Activated effector memory CD4-positive, alpha-beta T cell treated with anti-CD3 and anti-CD28 coated beads, Interleukin-2, amount 50 U/mL, for 16 hours (primary cell): Measurements from ENCODE around the gene GRPEL2.

Experiments
- DNase-seq: peaks from one replicate; pipeline ENCODE4 v3.0.0-alpha.2; 2020

Gene GRPEL2

DNA sequence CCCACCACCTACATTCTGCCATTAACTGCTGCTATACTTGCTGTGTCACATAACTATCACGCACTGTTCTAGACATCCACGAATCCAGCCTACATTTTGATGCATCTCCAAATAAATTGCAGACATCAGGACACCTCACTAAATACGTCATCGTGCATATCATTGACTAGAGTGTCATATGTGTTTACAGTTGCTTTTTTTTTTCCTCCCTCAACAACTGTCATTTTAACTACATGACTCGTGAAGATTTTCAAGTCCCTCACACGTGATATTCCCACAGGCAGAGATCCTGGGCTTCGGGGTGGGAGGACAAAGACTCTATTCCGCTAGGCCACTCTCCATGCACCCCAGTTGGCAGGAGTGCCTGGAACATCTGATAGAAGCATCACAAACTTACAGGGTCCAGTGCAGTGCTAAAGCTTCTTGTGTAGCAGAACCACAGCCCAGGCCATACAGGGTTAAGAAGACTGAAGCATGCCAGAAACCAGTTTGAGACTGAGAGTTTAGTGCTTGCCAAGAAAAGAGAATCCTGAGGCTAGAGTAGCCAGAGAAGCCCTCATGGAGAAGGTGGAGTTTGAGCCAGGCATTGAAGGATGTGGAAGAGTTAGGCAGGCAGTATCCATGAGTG, 13.7 kb downstream of the GRPEL2 start:
- no peak for DNase-seq

DNA sequence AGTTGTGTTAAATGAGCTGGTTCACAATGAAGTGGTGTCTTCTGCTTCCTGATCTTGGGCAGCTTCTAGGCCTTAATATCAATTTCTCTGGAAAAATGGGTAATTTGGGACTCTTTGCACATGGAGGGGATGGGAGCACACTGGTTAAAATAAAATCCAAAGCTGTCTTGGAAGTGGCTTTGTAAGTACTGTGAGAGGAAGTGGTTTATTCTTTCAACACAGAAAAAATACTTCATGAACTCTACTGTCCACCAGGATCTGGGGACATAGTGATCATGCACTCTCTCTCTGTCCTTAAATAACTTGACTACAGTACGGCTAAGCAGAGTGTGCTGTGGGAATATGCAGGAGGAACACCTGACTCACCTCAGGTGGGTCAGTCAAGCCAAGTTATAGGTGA, 15.0 kb downstream of the GRPEL2 start:
- DNase-seq = no peak

DNA sequence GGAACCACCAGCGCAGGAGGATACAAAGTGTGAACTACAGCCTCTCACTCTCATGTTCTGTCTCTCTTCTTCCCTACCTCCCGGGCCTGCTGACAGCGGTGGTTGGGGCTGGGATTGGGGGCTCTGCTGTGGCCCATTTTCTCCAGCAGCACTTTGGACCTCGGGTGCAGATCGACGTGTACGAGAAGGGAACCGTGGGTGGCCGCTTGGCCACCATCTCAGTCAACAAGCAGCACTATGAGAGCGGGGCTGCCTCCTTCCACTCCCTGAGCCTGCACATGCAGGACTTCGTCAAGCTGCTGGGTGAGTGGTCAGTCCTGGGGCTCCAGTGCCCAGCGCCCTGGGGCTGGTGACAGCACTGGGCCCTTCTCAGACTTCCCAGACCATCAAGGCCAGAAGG, 17.2 kb downstream of the GRPEL2 start:
- no peak for DNase-seq

DNA sequence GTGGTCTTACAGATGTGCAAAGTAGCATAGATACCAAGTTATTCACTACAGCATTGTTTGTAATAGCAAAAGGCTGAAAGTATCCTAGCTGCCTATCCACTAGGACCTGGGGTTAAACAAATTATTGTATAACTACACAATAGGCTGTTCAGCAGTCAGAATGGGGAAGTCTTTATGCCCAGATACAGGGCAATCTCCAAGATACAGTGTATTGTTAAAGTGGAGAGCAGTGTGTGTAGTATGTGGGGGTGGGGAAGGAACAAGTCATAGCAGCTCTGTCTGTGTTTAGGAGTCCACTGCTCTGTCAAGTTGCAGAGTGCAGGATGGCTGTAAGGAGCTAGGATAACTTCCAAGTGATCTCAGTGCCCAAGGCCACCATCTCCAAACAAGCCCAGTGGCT, 18.1 kb downstream of the GRPEL2 start:
- DNase-seq = no peak

DNA sequence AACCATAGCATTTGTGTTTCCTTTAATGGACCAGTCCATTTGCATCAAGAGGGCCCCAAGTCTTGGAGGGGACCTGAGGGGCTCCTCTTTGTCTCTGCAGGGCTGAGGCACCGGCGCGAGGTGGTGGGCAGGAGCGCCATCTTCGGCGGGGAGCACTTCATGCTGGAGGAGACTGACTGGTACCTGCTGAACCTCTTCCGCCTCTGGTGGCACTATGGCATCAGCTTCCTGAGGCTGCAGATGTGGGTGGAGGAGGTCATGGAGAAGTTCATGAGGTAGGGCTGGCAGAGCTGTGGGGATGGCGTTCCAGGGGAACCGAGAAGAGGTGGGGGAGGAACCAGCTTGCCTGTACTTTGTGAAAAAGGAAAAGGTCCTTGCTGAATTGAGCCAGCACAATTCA, 18.6 kb downstream of the GRPEL2 start:
- DNase-seq = no peak

DNA sequence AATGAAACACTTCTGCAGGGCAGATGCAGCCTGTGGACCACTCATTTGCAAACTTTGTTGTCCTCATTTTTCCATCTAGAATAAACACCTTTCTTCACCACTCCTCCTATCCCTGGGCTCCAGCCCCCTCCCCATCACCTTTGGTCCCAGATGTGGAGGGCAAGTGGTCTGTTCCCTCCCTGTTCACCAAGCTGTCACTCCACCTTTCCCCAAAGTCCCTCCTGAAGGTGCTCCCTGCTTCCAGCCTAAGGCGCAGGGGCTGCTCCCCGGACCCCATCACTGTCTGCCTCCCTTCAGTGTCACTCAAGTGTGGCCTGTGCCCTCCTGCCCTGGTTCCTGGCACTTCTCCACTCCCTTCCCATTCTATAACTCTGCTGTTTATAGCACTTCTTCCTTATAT, 19.4 kb downstream of the GRPEL2 start:
- no peak for DNase-seq

DNA sequence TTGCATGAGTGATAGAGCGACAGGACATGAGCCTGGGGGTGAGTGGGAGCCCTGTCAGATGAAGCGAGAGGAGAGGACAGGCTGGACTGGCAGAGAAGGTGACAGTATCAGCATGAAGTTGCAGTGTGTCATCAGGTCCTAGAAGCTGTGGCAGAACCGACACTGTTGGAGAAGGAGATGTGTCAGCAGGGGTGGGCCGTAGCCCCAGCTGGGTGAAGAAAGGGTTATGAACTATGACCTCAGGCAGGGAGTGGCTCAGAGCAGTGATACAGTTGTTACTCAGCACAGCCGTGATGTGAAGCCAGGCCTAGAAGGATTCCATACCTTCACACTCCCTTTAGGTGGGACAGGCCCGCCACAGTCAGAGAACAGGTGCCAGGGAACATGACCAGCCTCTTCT, 20.1 kb downstream of the GRPEL2 start:
- DNase-seq = no peak

DNA sequence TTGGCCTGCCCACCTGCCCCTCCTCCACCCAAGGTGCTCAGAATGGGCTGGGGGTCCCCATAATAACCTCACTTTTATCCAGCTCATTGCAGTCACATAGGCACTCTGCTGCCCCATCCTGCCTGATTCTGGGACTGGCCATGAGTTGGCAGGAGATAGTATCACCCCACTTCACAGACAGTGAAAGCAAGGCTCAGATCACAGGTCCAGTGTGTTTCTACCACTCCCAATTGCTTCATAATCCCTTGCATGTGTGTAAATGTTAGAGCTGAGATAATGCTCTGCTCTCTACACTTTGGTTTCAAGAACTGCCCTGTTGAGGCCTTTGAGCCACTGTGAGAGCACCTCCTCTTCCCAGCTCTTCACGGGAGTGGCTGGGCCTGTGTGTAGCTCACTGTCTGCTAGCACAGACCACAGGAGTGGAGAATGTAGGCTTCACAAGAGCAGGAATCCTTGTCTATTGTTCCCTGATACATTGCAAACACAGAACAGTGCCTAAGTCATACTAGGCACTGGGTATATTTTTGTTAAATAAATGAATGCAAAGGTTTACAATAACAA, 20.9 kb downstream of the GRPEL2 start:
- no peak for DNase-seq

DNA sequence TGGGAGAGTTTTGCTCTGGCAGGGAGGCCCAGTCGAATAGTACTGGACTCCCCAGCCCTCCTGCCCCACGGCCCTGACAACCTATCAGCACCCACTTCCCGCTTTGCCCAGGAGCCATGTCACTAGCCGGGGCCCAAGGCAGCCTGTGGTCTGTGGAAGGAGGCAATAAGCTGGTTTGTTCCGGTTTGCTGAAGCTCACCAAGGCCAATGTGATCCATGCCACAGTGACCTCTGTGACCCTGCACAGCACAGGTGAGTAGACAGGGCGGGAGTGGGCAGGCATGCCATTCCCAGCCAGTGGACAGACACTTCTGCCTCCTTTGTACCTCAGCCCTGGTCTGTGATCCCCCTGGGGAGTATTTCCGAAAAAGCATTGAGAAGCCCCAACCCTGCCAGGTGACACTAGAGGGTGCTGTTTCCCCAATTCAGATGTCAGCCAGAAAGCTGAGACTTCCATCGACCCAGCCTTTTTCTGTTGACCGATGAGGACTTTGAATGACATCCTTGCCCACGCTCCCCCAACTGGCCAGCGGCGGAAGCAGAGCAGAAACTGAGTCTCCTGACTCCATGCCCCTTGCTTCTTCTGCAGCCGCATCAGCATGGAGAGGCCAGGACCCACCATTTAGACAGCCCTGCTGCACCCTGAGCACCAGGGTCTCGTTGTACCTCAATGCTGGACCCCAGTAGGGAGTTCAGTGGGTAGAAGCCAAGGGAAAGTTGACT, 22.1 kb downstream of the GRPEL2 start:
- peak; percentile 81 for DNase-seq

DNA sequence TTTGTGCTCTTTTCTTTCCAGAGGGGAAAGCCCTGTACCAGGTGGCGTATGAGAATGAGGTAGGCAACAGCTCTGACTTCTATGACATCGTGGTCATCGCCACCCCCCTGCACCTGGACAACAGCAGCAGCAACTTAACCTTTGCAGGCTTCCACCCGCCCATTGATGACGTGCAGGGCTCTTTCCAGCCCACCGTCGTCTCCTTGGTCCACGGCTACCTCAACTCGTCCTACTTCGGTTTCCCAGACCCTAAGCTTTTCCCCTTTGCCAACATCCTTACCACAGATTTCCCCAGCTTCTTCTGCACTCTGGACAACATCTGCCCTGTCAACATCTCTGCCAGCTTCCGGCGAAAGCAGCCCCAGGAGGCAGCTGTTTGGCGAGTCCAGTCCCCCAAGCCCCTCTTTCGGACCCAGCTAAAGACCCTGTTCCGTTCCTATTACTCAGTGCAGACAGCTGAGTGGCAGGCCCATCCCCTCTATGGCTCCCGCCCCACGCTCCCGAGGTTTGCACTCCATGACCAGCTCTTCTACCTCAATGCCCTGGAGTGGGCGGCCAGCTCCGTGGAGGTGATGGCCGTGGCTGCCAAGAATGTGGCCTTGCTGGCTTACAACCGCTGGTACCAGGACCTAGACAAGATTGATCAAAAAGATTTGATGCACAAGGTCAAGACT, 22.8 kb downstream of the GRPEL2 start:
- DNase-seq = no peak

DNA sequence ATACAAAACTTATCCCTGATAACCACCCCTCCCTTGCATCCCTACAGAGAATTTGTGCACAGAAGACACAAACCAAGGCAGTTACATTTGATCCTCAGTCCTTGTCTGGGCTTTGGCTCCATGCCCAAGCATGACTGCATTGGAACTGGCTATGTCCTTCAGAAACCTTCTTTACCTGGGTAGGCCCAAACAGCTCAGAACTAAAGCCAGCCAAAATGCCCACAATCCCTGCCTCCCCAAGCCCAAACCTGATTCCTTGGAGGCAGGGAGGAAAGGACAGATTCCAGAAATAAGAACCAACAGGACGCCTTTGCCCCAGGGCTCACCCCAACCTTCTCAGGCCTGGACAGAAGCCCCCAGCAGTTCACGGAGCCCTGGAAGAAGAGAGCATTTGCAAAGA, 25.6 kb downstream of the GRPEL2 start:
- DNase-seq = no peak

DNA sequence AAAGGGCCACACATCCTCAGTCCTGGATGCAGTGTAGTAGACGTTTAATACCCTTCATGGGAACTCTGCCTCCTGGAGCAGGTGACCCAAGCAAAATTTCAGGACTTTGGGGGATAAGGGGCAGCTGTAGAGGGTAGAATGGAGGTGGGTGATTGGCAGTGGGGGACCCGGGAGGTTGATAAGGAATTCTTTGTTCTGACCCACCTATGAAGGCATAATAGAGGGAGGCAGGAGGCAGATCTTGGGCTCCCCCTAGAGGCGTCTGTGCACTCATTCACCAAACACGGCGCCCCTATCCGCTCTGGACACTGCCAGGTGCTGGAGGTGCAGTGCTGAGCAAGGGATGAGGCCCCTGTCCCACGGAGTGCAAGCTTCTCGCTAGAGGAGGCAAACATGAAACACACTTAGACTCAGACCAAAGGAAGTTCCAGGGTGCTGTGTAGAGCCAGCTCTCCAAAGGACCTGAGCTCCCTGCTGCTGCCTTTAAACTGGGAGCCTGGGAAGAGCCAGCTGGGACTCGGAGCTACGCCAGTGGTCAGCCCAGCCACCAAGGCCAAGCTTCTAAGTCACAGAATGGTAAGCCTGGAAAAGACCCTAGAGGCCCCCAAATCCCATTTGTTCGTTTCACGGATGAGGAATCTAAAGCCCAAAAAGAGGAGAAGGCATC, 26.1 kb downstream of the GRPEL2 start:
- peak; percentile 87 for DNase-seq

DNA sequence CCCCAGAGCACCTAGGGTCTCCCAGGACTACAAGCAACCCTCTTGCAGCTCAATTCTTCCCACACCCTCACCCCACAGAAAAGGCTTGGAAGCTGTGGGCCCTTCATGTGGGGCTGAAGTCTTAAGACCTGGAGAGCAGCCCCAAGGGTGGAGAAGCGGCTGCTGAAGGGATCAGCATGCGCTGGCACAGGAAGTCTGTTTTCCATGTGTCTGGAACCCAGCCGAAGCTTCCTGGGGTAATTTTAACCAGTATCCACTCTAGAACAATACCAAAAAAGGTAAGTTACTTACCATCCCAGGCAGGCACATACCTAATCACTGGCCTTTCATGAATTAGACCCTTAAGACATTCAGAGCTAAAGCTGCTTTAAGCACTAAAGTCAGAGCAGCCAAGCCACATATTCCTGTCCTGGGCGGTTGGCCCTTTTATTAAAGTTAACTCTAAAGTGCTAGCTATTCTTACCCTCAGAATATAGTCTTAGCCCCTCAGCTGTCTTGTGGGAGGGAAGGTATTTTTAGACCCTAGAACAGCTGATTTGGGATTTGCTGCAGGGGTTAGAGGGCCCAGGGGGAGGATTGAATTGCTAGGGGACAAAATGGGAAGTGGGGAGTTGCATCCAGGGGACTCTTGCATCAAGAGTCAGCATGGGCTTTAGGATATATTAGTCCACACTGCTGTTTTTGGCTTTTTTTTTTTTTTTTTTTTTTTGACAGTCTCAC, 26.9 kb downstream of the GRPEL2 start:
- no peak for DNase-seq

DNA sequence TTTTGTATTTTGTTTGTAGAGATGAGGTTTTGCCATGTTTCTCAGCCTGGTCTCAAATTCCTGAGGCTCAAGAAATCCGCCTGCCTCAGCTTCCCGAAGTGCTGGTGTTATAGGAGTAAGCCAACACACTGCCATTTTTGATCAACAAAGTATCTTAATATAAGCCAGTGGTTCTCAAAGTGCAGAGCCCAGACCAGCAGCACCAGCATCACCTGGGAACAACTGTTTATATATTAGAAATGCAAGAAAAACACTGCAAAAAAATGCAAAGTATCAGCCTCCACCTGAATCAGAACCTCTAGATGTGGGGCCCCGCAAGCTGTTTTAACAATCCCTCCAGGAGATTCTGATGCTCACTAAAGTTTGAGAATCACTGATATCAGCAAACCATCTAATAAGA, 27.6 kb downstream of the GRPEL2 start:
- no peak for DNase-seq

DNA sequence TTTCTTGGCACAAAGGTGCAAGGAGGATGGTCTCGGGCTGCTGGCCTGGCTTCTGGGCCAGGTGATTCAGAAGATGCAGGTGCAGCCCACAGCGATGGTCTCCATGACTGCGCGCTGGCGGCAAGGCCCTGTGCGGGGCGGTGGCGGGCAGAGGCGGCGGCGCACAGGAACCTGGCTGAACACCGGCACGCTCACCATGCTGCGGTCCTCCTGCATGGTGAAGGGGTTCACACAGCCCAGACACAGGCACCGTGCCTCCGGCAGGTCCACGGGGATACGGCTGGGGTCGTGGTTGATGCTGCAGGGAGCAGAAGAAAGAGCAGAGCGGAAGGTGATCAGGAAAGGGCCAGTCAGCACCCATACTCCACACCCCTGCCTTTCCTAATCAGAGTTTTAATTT, 29.0 kb downstream of the GRPEL2 start:
- DNase-seq = no peak

DNA sequence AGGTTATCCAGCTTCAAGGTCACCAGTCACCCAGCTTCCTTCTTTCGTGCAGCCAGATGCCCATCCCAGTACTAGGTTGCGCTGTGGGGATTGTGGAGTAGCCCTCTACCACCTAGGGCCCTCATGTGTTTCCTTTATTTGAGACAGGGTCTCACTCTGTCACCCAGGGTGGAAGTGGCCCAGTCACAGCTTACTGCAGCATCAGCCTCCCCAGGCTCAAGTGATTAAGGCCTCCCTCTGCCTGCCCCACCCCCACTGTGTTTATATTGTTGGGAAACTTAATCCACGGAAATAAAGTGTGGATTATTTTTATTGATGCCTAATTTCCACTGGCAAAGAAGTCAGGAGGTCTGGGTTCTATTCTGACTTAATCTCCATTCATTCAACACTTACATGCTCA, 29.5 kb downstream of the GRPEL2 start:
- no peak for DNase-seq

DNA sequence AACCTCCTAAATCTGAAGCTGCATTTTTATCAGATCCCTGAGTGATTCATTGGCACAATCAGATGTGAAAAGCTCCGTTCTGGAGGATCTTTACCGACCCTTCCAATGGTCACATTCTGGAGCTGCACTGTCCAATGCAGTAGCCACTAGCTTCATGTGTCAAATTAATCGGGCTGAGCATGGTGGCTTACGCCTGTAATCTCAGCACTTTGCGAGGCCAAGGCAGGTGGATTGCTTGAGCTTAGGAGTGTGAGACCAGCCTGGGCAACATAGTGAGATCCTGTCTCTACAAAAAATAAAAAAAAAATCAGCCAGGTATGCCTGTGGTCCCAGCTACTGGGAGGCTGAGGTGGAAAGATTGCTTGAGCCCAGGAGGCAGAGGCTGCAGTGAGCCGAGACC, 30.1 kb downstream of the GRPEL2 start:
- DNase-seq = no peak

DNA sequence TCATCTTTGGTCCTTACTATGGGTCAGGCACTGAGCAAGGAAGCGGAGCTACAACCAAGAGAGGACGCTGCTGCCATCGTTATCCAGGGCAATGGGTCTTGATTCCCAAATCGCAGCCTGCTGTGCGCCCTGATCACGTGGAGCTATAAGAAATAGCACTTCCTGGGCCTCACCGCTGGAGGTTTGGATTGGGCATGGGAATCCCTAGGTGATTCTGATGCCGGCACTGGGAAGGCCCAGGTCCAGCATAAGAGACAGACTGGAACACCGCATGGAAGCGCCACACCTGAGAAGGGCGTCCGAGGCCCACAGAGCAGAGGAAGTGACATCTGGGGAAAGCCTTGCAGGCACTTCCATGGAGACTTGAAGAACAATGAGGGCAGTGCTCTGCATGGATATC, 30.8 kb downstream of the GRPEL2 start:
- DNase-seq = no peak

DNA sequence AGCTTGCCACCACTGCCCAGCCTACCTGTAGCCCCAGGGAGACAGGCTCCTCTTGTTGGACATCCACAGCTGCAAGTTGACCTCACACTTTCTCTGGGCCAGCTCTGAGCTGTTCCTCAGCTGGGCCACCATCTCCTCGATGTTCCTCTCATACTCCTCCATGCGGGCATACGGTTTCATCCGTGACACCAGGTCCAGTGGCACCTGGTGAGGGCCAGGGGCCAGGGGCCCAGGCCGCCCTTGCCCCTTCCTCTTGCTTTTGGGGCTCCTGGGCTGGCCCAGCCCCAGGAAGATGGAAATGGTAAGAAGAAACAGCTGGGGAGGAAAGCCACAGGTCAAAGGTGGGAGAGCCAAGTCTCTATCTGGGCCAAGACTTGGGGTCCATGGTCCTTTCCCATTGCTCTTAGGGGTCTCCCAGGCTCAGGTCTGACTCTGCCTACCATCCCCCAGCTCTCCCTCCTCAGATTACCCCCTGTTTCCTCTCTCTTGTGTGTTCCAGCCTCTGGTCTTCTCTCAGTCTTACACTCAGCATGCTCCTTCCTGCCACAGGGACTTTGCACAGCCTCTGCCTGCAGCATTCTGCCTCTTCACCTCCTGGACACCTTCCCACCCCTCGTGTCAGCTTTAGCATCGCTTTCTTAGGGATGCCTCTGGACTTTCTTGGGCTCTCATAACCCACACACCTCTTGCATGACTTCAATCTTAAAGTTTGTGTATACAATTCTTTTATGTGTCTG, 31.6 kb downstream of the GRPEL2 start:
- no peak for DNase-seq

DNA sequence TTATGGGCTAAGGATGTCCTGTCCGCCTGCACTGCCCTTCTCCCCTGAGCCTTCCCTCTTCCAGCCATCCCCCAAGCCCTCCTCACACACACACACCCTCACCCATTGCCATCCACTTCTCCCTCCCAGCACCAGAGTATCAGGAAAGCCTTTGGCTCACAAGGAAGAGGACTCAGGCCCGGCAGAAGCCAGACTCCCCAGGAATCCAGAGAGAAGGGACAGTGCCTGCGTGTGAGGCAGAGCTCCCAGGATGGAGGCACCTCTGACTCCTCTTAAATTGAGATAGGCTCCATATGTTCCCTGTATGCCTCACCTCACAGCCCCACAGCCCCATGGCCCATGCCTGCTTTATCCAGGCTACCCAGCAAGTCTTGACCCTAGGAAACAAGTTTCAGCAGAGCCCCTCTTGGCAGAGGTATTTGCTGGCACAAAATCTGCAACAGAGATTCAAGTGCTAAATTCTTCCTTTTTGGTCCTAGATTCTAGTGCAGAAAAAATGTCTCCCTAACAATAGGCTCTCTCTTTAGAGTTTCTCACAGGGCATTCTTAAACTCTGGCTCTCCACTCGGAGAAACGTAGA, 33.0 kb downstream of the GRPEL2 start:
- peak; percentile 48 for DNase-seq

DNA sequence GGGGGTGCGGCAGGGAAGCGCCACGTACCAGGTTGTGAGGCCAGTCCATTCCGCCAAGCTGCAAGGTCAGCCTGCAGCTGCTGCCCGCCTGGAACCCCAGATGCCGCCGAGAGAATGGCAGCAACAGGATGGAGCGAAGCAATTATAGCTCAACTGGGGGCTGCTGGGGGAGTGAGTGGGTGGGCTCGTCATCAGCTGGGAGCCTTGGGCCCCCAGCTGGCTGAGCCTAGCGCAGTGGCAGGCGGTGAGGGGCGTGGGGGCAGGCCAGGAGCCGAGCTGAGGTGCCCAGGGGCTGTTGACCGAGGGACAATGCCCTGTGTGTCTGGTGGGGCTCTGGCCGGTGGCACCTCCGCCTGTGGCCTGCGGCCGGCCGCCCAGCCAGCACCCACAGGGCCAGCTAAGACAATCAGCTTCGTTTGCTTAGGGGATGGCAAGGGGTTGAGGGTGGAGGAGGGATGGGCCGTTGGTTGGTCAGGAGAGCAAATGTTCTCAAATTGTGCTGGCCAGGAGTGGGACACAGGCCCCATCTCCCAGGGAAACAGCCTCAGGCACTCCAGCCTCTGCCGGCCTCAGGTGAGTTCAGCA, 34.0 kb downstream of the GRPEL2 start, which contains the start of gene IL17B:
Gene IL17B (minus strand): TSS at position 116 of the 585 bp plus-strand sequence. CDS start 67 bp downstream, at position 49.
- DNase-seq = peak; percentile 54
